ENCODE data around the gene CEP170B. TPM values are rescaled to one million over a fixed set of nuclear protein-coding genes. Genes with fewer than 3 reads are reported as not detected.

CEP170B gene
- total and polyA plus RNA-seq, 2 donors from 2014 or later, result 8.1 to 42.4 TPM

- no peaks in the 10 kb centered on the region for H3K36me3 ChIP-seq (ENCODE audit: control insufficient read depth in 2 of 3, insufficient read depth in 3 of 3, low read length in 3 of 3)
- no peaks in the 10 kb centered on the region for H3K27me3 ChIP-seq (ENCODE audit: control insufficient read depth, insufficient read depth, low read length)
- H3K27ac ChIP-seq (ENCODE audit: low read depth in 2 of 2, low read length in 2 of 2), result no peak overlapping the region
- no peak overlapping the region for H3K9ac ChIP-seq (ENCODE audit: low read length in 3 of 3)
- peak in 1 of 5 donors; percentile 73 for DNase-seq
- peaks cover 0 to 2% (median 0%) of the 10 kb centered on the region in 3 donors for H3K4me1 ChIP-seq (ENCODE audit: control insufficient read depth in 2 of 3, insufficient read depth in 2 of 3, low read depth in 1 of 3, low read length in 3 of 3)
- H3K4me3 ChIP-seq (ENCODE audit: low read length in 3 of 3), result no peak overlapping the region
- FAIRE-seq, result no peak
- intact Hi-C loops (cut with DNase I), result no loop called here
- TF ChIP-seq CTCF (IDR thresholded peaks at IDR 0.05; ENCODE audit: borderline replicate concordance, extremely low read depth, insufficient read depth), result no peak
- no peaks in the 10 kb centered on the region for H3K9me3 ChIP-seq (ENCODE audit: control insufficient read depth in 2 of 3, insufficient read depth in 1 of 3, low read length in 3 of 3)
Observed at GRCh38 chr14:104929268-104930230, 64.5 kb downstream of the CEP170B start.

GRCh38 chr14:104930526-104931303 lies 65.6 kb downstream of the CEP170B start:
- FAIRE-seq, result no peak
- no peaks in the 10 kb centered on the region for H3K36me3 ChIP-seq (ENCODE audit: control insufficient read depth in 2 of 3, insufficient read depth in 3 of 3, low read length in 3 of 3)
- TF ChIP-seq CTCF (IDR thresholded peaks at IDR 0.05; ENCODE audit: borderline replicate concordance, extremely low read depth, insufficient read depth), result no peak
- no peaks in the 10 kb centered on the region for H3K9me3 ChIP-seq (ENCODE audit: control insufficient read depth in 2 of 3, insufficient read depth in 1 of 3, low read length in 3 of 3)
- no peak overlapping the region for H3K27ac ChIP-seq (ENCODE audit: low read depth in 2 of 2, low read length in 2 of 2)
- no peak overlapping the region for H3K4me3 ChIP-seq (ENCODE audit: low read length in 3 of 3)
- H3K9ac ChIP-seq (ENCODE audit: low read length in 3 of 3), result no peak overlapping the region
- DNase-seq, result peak in 2 of 5 donors; percentile 36 to 68
- intact Hi-C loops (cut with DNase I), result no loop called here
- H3K4me1 ChIP-seq (ENCODE audit: control insufficient read depth in 2 of 3, insufficient read depth in 2 of 3, low read depth in 1 of 3, low read length in 3 of 3), result peaks cover 0 to 2% (median 0%) of the 10 kb centered on the region in 3 donors
- no peaks in the 10 kb centered on the region for H3K27me3 ChIP-seq (ENCODE audit: control insufficient read depth, insufficient read depth, low read length)

GRCh38 chr14:104931304-104931770 lies 66.3 kb downstream of the CEP170B start:
- Histone ChIP-seq H3K4me3 (ENCODE audit: low read length in 3 of 3) (no peak overlapping the region), H3K27me3 (ENCODE audit: control insufficient read depth, insufficient read depth, low read length) (no peaks in the 10 kb centered on the region), H3K27ac (ENCODE audit: low read depth in 2 of 2, low read length in 2 of 2) (no peak overlapping the region), H3K9ac (ENCODE audit: low read length in 3 of 3) (no peak overlapping the region), H3K36me3 (ENCODE audit: control insufficient read depth in 2 of 3, insufficient read depth in 3 of 3, low read length in 3 of 3) (no peaks in the 10 kb centered on the region), H3K4me1 (ENCODE audit: control insufficient read depth in 2 of 3, insufficient read depth in 2 of 3, low read depth in 1 of 3, low read length in 3 of 3) (peaks cover 0 to 2% (median 0%) of the 10 kb centered on the region in 3 donors), H3K9me3 (ENCODE audit: control insufficient read depth in 2 of 3, insufficient read depth in 1 of 3, low read length in 3 of 3) (no peaks in the 10 kb centered on the region)
- DNase-seq (peak in 1 of 5 donors; percentile 50), FAIRE-seq (no peak)
- TF ChIP-seq CTCF (IDR thresholded peaks at IDR 0.05; ENCODE audit: borderline replicate concordance, extremely low read depth, insufficient read depth), result no peak
- intact Hi-C loops (cut with DNase I), result no loop called here
